Astrocyte of the spinal cord (primary cell): ENCODE data around the gene PIAS3.
A peak's percentile ranks its signal among the peaks of the same experiment; 100 is the strongest.

Experiments used
- DNase-seq: peaks from one replicate; pipeline ENCODE4 v3.0.0; 2011; ENCODE audit warnings: low read depth, low spot score
- H3K4me3 ChIP-seq: 2 replicates; pipeline ENCODE4 v1.5.1; 2011; ENCODE audit warnings: low read depth, mild to moderate bottlenecking, low read length, moderate library complexity
- in situ Hi-C: cut with HindIII; loops from 2 replicates; pipeline ENCODE4 v1.10.0; 2017; ENCODE audit warnings: low sequenced_read_pairs
- TF ChIP-seq, protein P1 (sequence below): IDR thresholded peaks from 2 replicates; pipeline ENCODE4 v1.5.1; 2012; ENCODE audit warnings: low read depth, mild to moderate bottlenecking, low read length, inconsistent platforms

Gene PIAS3

DNA sequence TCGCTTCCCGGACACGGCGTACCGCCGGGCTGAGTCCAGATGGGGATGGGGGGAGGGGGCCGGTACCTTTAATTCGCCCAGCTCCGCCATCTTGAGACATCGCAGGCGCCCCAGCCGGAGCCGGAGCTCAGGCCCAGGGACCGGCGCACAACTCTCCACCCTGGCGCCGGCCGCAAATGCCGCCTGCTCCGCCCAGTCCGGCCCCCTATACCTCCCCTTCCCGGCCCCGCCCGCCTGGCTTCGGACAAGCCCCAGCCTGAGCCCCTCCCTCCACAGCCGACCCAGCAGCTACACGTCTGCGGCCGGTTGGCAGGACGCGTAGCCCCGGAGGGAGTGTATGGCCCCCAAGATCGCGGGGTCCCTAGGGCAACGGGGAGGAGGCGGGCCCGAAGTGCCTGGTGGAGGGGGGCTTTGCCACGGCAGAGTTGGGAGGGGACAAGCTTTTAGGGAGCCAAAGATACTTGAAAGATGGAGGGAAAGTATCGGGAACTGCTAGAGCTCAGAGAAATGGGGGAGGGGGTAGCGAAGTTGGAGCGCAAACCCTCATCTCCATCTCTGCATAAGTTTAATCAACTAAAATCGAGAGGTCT is at the start of gene PIAS3:
TSS of gene PIAS3 (minus strand) at position 181 of the 590 bp plus-strand sequence. CDS start at position 90, 91 bp downstream.
- in situ Hi-C loops, result no loop called here
- TF ChIP-seq, protein P1, sequence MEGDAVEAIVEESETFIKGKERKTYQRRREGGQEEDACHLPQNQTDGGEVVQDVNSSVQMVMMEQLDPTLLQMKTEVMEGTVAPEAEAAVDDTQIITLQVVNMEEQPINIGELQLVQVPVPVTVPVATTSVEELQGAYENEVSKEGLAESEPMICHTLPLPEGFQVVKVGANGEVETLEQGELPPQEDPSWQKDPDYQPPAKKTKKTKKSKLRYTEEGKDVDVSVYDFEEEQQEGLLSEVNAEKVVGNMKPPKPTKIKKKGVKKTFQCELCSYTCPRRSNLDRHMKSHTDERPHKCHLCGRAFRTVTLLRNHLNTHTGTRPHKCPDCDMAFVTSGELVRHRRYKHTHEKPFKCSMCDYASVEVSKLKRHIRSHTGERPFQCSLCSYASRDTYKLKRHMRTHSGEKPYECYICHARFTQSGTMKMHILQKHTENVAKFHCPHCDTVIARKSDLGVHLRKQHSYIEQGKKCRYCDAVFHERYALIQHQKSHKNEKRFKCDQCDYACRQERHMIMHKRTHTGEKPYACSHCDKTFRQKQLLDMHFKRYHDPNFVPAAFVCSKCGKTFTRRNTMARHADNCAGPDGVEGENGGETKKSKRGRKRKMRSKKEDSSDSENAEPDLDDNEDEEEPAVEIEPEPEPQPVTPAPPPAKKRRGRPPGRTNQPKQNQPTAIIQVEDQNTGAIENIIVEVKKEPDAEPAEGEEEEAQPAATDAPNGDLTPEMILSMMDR, result no peak
- peak; percentile 97 for DNase-seq
- peak within 1 kb of the TSS; percentile 85 for H3K4me3 ChIP-seq

DNA sequence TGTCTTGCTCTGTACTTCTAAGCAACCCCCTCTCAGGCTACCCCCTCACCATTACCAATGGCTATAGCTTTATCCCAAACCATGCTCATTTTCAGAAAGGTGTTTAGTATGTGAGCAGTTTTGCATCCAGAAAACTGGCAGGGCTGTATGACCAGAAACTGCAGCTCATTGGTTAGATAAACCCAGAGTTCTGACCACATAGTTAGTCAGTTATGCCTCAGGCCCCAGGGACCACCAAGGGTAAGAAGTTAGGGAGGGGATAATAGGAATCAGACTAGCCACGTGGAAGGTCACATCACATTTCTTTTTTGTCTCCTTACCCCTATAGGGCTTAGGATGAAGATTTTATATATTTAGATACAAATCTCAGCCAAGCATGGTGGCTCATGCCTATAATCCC is 49.8 kb upstream of the PIAS3 start:
- in situ Hi-C loops, result no loop called here
- H3K4me3 ChIP-seq, result peak overlapping the region; percentile 41
- TF ChIP-seq, protein P1, result no peak
- DNase-seq, result peak; percentile 49

DNA sequence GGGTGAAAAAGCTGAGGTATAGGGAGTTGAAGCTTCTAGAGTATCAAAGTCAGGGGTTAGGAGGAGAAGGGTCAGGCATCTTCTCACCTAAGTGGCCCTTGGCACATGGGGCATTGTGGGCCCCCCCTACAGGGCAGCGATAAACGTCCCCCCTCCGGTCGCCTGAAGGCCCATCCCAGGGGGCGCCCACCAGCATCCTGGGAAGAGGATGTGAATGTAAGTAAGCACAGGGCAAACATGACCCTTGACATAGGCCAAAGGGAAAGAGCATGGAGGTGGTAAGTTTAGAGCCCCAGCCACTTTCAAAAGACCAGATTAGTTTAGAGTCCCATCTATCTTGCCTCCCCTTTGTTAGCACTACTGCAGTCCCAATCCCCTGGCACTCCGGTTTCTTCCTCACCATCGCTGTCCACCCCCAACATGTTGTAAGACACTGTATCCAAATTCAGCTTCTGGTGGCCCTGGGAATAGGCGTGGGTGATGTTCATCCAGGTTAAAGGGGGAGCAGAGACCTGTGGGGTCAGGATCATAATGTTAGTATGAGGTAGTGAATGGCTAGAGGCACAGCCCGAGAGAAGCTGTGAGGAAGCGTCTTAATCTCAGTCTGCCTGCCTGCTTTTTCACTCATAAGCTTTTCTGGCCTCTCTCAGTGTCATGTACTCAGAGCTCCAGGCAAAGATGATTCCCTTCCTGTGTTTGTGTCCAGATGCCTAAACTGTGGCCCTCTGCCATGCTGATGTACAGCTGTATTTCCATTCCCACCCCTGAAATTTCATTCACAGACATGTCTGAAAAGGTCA is 48.3 kb upstream of the PIAS3 start:
- TF ChIP-seq, protein P1, result no peak
- peak; percentile 33 for DNase-seq
- in situ Hi-C loops, result no loop called here
- H3K4me3 ChIP-seq, result no peak overlapping the region

DNA sequence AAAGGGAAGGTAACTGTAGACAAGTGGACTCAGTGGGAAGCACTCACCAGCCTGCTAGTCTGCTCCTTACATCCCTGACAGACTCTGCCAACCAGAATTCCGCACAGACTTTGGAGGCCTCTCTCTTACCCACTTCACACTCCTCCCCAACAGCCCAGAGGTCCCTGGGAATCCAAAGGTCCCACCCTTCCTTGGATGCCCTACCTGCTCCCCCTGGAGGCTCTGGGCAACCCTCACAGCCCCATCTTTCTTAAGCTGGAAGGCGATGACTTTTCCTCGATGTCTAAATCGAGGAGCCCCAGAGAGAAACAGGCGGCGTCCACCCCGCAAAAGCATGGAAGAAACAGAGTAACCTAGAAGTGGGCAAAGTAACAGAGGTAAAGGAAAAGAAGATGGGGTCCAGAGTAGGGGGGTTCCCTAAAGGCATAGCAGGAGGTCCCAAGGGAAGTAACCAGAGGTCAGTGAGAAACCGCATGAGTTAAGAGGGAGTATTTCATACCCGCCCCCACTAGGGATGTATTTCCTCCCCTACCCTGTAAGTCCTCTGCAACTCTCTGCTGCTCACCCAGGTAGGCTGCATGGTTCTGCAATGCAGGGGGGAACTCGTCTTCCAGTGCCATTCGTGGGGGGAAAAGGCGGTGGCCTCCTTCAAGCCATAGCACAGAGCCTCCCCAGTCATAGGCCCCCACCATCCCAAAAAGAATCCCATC is 42.6 kb upstream of the PIAS3 start:
- in situ Hi-C loops, result no loop called here
- no peak overlapping the region for H3K4me3 ChIP-seq
- TF ChIP-seq, protein P1, result peak; percentile 19
- no peak for DNase-seq

DNA sequence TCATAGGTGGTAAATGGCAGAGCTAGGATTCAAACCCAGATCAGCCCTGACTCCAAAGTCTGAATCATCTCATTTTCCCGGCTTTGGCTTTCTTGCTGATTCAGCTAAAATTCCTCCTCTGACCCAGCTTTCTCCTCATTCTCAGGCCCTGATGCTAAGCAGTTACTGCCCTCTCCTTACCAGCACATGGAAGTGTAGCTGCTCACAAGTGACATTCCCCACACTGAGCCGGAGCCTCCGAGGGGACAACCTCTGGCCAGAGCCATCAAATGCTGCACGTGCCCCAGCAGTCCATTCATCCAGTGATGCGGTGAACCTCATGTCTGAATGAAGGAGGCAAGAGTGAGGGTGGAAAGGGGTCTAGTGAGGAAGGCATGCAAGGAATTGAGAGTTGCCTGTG is 39.9 kb upstream of the PIAS3 start:
- no peak for DNase-seq
- in situ Hi-C loops, result no loop called here
- no peak overlapping the region for H3K4me3 ChIP-seq
- TF ChIP-seq, protein P1, result no peak

DNA sequence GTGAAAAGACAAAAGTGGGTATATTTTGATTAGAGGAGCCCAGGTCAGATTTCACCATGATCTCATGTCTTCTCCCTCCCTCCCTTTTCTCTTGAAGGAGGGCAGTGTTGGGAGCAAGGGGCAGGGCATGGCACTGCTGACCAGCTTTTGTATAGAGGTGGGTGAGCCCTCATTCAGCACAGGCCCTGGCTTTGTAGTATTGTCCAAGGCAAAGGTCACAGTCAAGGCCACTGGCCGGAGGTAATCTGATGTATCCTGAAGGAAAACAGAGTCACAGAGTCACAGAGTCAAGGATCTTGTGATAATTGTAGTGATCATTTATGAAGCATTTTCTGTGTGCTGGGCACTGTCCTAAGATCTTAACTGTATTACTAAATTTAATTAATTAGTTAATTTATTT is 39.1 kb upstream of the PIAS3 start:
- DNase-seq, result no peak
- in situ Hi-C loops, result no loop called here
- H3K4me3 ChIP-seq, result no peak overlapping the region
- TF ChIP-seq, protein P1, result no peak
